Astrocyte (in vitro differentiated cells and primary cell): ENCODE measurements around the gene PLBD1. TPM values are rescaled to one million over a fixed set of nuclear protein-coding genes. Genes with fewer than 3 reads are reported as not detected.

Experiments
- DNase-seq: peaks from one replicate; pipeline ENCODE4 v3.0.0-alpha.2; 2010; ENCODE audit warnings: low read depth
- FAIRE-seq: peaks from 2 replicates; lab custom pipeline; 2011; peaks lifted over from hg19 to GRCh38; lab: Jason Lieb, UNC
- H2AFZ ChIP-seq: 2 replicates; pipeline ENCODE4 v1.6.0; 2012; ENCODE audit warnings: low read depth, low read length, inconsistent platforms
- H3K27ac ChIP-seq: 2 replicates; pipeline ENCODE4 v1.5.1; 2011; ENCODE audit warnings: low read depth, low read length, inconsistent platforms
- H3K27me3 ChIP-seq: 2 replicates; pipeline ENCODE4 v1.6.0; 2011; ENCODE audit warnings: low read length, inconsistent platforms; ENCODE audit not compliant: insufficient read depth
- H3K36me3 ChIP-seq: 2 replicates; pipeline ENCODE4 v1.5.1; 2011; ENCODE audit warnings: low read length, inconsistent platforms; ENCODE audit not compliant: insufficient read depth
- H3K4me1 ChIP-seq: 2 replicates; pipeline ENCODE4 v1.5.1; 2011; ENCODE audit warnings: low read length, inconsistent platforms; ENCODE audit not compliant: insufficient read depth
- H3K4me2 ChIP-seq: 2 replicates; pipeline ENCODE4 v1.6.0; 2012; ENCODE audit warnings: low read length, inconsistent platforms
- H3K4me3 ChIP-seq: 2 replicates; pipeline ENCODE4 v1.5.1; 2011; ENCODE audit warnings: low read depth, mild to moderate bottlenecking, low read length, inconsistent platforms; ENCODE audit not compliant: insufficient read depth
- H3K79me2 ChIP-seq: 2 replicates; pipeline ENCODE4 v1.6.0; 2012; ENCODE audit warnings: mild to moderate bottlenecking, low read length, inconsistent platforms; ENCODE audit not compliant: insufficient read depth
- H3K9ac ChIP-seq: 2 replicates; pipeline ENCODE4 v1.6.0; 2012; ENCODE audit warnings: mild to moderate bottlenecking, low read length, inconsistent platforms
- H3K9me3 ChIP-seq: 2 replicates; pipeline ENCODE4 v1.5.1; 2012; ENCODE audit warnings: low read depth, mild to moderate bottlenecking, low read length, inconsistent platforms; ENCODE audit not compliant: insufficient read depth
- H4K20me1 ChIP-seq: 2 replicates; pipeline ENCODE4 v1.6.0; 2012; ENCODE audit warnings: low read length, inconsistent platforms; ENCODE audit not compliant: insufficient read depth
- H3K27ac Mint-ChIP-seq: one replicate; pipeline ENCODE4 v1.8.0; 2021; ENCODE audit warnings: mild to moderate bottlenecking, mixed read lengths; ENCODE audit not compliant: unreplicated experiment
- H3K27me3 Mint-ChIP-seq: one replicate; pipeline ENCODE4 v1.8.0; 2021; ENCODE audit warnings: low read depth, mixed read lengths; ENCODE audit not compliant: unreplicated experiment
- H3K36me3 Mint-ChIP-seq: one replicate; pipeline ENCODE4 v1.8.0; 2021; ENCODE audit warnings: low read depth, mixed read lengths; ENCODE audit not compliant: unreplicated experiment
- H3K4me1 Mint-ChIP-seq: one replicate; pipeline ENCODE4 v1.8.0; 2021; ENCODE audit warnings: low read depth, mixed read lengths; ENCODE audit not compliant: unreplicated experiment
- H3K4me3 Mint-ChIP-seq: one replicate; pipeline ENCODE4 v1.8.0; 2021; ENCODE audit warnings: mild to moderate bottlenecking, moderate library complexity, mixed read lengths; ENCODE audit not compliant: unreplicated experiment
- H3K9me3 Mint-ChIP-seq: one replicate; pipeline ENCODE4 v1.8.0; 2021; ENCODE audit warnings: mild to moderate bottlenecking, mixed read lengths; ENCODE audit not compliant: unreplicated experiment
- CTCF ChIP-seq: IDR thresholded peaks from 2 replicates; pipeline ENCODE4 v1.5.1; 2011; ENCODE audit warnings: low read depth, mild to moderate bottlenecking, inconsistent platforms, low read length, moderate library complexity; ENCODE audit not compliant: insufficient read depth
- EZH2 ChIP-seq: IDR thresholded peaks from 2 replicates; pipeline ENCODE4 v1.6.1; 2012; ENCODE audit warnings: mild to moderate bottlenecking, low read length, inconsistent platforms; ENCODE audit not compliant: insufficient read depth
- total RNA-seq: library from RNA; stranded (reverse); gene quantifications from 2 replicates; pipeline ENCODE4 v1.2.1, GENCODE V29; 2021

PLBD1 gene
- total RNA-seq, 1 donor from 2014 or later, result 0.57 TPM

DNA sequence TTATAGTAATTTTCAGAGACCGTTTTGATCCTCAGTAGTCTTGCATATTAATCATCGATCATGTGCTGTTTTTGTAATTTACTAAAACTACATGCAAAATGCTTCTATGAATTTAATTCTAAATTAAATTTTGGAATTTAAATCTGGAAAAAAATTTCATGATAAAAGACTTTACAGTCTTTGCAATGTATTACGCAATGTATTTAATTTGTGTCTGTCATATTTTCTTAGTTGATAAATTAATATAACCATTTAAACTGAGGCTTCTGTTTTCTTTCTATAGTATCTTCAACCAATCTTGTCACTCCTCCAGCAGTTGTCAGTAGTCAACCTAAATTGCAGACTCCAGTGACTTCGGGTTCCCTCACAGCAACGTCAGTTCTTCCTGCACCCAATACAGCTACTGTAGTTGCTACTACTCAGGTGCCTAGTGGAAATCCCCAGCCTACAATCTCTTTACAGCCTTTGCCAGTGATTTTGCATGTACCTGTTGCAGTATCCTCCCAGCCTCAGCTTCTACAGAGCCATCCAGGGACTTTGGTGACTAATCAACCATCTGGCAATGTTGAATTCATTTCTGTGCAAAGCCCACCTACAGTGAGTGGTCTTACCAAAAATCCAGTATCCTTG is 107.4 kb downstream of the PLBD1 start:
- Histone ChIP-seq H3K9ac (no peak overlapping the region), H3K4me1 (no peaks in the 10 kb centered on the region), H3K4me3 (no peak overlapping the region), H2AFZ (no peak overlapping the region), H3K4me2 (no peak overlapping the region), H3K27ac (no peak overlapping the region), H4K20me1 (no peaks in the 10 kb centered on the region), H3K36me3 (peaks cover 21% of the 10 kb centered on the region), H3K27me3 (no peaks in the 10 kb centered on the region), H3K9me3 (no peaks in the 10 kb centered on the region), H3K79me2 (peaks cover 8% of the 10 kb centered on the region)
- Mint-ChIP-seq H3K4me3 (no peak overlapping the region), H3K4me1 (no peaks in the 10 kb centered on the region), H3K27ac (no peak overlapping the region), H3K9me3 (no peaks in the 10 kb centered on the region), H3K36me3 (peaks cover 11% of the 10 kb centered on the region), H3K27me3 (no peaks in the 10 kb centered on the region)
- TF ChIP-seq EZH2 (no peak), CTCF (no peak)
- FAIRE-seq (no peak), DNase-seq (no peak)

GRCh38 chr12:14454098-14454907 is 113.4 kb downstream of the PLBD1 start:
- Histone ChIP-seq H3K79me2 (peaks cover 41% of the 10 kb centered on the region), H3K4me1 (no peaks in the 10 kb centered on the region), H3K4me3 (no peak overlapping the region), H3K36me3 (peaks cover 13% of the 10 kb centered on the region), H3K27me3 (no peaks in the 10 kb centered on the region), H4K20me1 (peaks cover 26% of the 10 kb centered on the region), H3K9me3 (no peaks in the 10 kb centered on the region), H3K9ac (no peak overlapping the region), H3K4me2 (no peak overlapping the region), H3K27ac (no peak overlapping the region), H2AFZ (no peak overlapping the region)
- H3K27me3 Mint-ChIP-seq, result no peaks in the 10 kb centered on the region
- H3K27ac Mint-ChIP-seq, result peak overlapping the region; percentile 63
- H3K9me3 Mint-ChIP-seq, result no peaks in the 10 kb centered on the region
- FAIRE-seq, result peak; percentile 32
- peaks cover 6% of the 10 kb centered on the region for H3K4me1 Mint-ChIP-seq
- peaks cover 19% of the 10 kb centered on the region for H3K36me3 Mint-ChIP-seq
- H3K4me3 Mint-ChIP-seq, result no peak overlapping the region
- DNase-seq, result peak; percentile 10
- no peak for TF ChIP-seq EZH2
- peak; percentile 36 for TF ChIP-seq CTCF

Other genes with a start within 250 kb of the PLBD1 start
- gene ATF7IP, start 202.2 kb downstream of the PLBD1 start, total RNA-seq, result 107 and 115 TPM in 2 replicates
- 0.09 and 0.10 TPM in 2 replicates for gene GUCY2C, start 128.7 kb upstream of the PLBD1 start, total RNA-seq
- 67.1 and 72.1 TPM in 2 replicates for gene WBP11, start 235.6 kb upstream of the PLBD1 start, total RNA-seq
- gene C12orf60, start 235.8 kb upstream of the PLBD1 start, total RNA-seq, result 1.7 and 2.0 TPM in 2 replicates
- 0.57 and 0.84 TPM in 2 replicates for gene SMCO3, start 246.3 kb upstream of the PLBD1 start, total RNA-seq